Activated gamma-delta T cell treated with anti-CD3 and anti-CD28 coated beads, Interleukin-2, amount 50 U/mL, for 16 hours (primary cell): ENCODE results near the gene MTF2.

Source experiments
- DNase-seq: peaks from one replicate; pipeline ENCODE4 v3.0.0-alpha.2; 2020; ENCODE audit warnings: low read depth

MTF2 gene

GRCh38 chr1:93083979-93084378 is 4.9 kb downstream of the MTF2 start:
- no peak for DNase-seq

- no peak for DNase-seq
Measured at GRCh38 chr1:93087532-93087931, 8.4 kb downstream of the MTF2 start.

GRCh38 chr1:93093332-93094006 is 14.4 kb downstream of the MTF2 start:
- DNase-seq = no peak

GRCh38 chr1:93095804-93096585 is 16.9 kb downstream of the MTF2 start:
- DNase-seq = no peak

GRCh38 chr1:93102142-93102541 is 23.1 kb downstream of the MTF2 start:
- no peak for DNase-seq

- no peak for DNase-seq
Measured at GRCh38 chr1:93106226-93106625, 27.1 kb downstream of the MTF2 start.

- no peak for DNase-seq
Measured at GRCh38 chr1:93107395-93107794, 28.3 kb downstream of the MTF2 start.

- no peak for DNase-seq
Measured at GRCh38 chr1:93108335-93108734, 29.3 kb downstream of the MTF2 start.

- no peak for DNase-seq
Measured at GRCh38 chr1:93109578-93109977, 30.5 kb downstream of the MTF2 start.

- DNase-seq = no peak
Measured at GRCh38 chr1:93111065-93111464, 32.0 kb downstream of the MTF2 start.

- no peak for DNase-seq
Measured at GRCh38 chr1:93111561-93111960, 32.5 kb downstream of the MTF2 start.

- DNase-seq = no peak
Measured at GRCh38 chr1:93113127-93113526, 34.0 kb downstream of the MTF2 start.

- no peak for DNase-seq
Measured at GRCh38 chr1:93114391-93114790, 35.3 kb downstream of the MTF2 start.

GRCh38 chr1:93120614-93121013 is 41.5 kb downstream of the MTF2 start:
- DNase-seq = no peak

GRCh38 chr1:93123201-93123783 is 44.2 kb downstream of the MTF2 start:
- no peak for DNase-seq

GRCh38 chr1:93124556-93125355 is 45.7 kb downstream of the MTF2 start:
- DNase-seq = no peak

GRCh38 chr1:93129507-93130099 is 50.5 kb downstream of the MTF2 start:
- no peak for DNase-seq

- no peak for DNase-seq
Measured at GRCh38 chr1:93132638-93133037, 53.6 kb downstream of the MTF2 start.

- DNase-seq = no peak
Measured at GRCh38 chr1:93136445-93136844, 57.4 kb downstream of the MTF2 start.

GRCh38 chr1:93137604-93138292 is 58.7 kb downstream of the MTF2 start:
- DNase-seq = no peak

- no peak for DNase-seq
Measured at GRCh38 chr1:93140106-93140505, 61.0 kb downstream of the MTF2 start.
